ENCODE data around the gene SORBS1. TPM values are rescaled to one million over a fixed set of nuclear protein-coding genes. Genes with fewer than 3 reads are reported as not detected.

Gene SORBS1
- total RNA-seq, 2 experiments from 2014 or later: 0.71 to 0.72 TPM

DNA sequence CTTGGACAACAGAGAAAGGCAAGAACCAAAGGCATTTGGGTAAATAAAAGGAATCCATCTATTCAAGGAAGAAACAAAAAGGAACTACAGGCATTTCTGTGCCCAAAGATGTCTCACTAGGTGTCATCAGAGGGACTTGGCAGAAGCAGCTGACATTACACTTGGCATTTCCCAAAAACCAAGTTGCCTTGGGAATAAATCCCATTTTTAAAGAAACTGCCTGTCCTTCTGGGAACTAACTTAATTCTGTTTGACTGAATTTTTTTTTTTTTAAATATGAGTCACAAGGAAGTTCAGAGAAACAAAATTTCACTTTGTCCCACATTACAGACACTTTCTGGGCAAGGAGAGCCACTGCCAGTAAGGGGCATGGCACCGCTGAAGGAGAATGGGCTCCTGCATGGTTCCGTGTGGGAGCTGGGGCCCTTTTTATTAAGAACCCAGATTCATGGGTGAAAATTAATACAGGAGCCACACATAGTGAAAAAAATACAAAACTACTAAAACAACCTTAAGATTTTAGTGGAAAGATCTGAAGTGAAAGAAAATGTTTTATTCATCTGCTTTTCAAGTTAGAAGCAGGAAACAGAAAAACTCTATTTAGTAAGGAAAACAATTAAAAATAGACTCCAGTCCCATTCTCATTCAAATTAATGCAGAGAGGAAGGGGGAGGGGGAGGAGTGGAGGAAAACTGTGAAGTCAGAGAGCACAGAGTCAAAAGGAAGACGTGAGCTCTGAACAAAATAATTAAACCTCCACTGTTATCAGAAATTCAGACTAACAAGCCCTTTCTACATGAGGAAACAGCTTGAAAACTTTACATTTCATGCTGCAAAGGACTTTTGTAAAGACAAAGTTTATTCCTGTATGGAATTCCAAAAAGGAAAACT, 151.9 kb downstream of the SORBS1 start:
- POLR2A ChIA-PET: interaction anchor here (0.6 kb wide), 1 partner anchor 121 kb away, joined by 3 read pairs; no protein-coding TSS in a partner anchor

DNA sequence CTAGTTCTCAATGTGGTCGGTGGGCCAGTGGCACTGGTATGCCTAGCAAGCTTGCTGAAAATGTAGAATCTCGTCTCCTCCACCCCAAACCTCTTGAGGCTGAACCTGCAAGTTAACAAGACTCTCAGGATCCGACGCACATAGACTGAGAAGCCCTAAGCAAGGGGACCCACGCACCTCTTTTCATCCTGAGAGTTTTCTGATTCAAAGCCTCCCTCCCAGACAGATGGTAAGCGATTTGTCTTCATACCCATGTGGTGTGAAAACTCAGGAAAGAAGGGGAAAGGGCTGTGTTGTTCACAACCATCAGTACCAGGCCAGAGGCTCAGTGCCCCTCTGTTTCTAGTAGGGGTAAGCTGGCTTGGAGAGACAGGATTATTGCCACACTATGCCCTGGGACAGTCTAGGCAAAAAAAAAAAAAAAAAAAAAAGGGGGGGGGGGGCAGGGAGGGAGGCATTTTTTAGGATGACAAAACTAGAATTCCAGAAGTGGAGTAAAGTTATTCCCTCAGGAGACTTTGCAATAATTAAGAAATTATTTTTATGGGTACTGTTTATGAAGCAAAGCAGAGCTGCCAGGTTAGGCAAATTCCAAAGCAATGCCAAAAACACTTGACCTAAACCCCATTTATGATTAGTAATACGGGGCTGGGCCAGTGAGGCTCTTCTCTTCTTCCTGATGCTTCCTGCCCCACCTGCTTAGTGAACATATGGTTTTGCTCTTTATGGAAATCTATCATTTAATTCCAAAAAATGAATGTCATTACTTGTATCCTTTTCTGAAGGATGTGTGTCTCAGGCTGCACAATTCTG, 152.8 kb downstream of the SORBS1 start:
- H3K27me3 Mint-ChIP-seq: peaks cover 5% of the 10 kb centered on the region
- H3K27ac Mint-ChIP-seq: no peak overlapping the region
- no peaks in the 10 kb centered on the region for H3K4me1 Mint-ChIP-seq
- no peak overlapping the region for H3K4me3 Mint-ChIP-seq
- no peak for DNase-seq
- H3K36me3 Mint-ChIP-seq: no peaks in the 10 kb centered on the region
- no peaks in the 10 kb centered on the region for H3K9me3 Mint-ChIP-seq
- POLR2A ChIA-PET: no interaction called here
- no peak for ATAC-seq (ENCODE audit: low read depth)

More for the DNA sequence above, 151.9 kb downstream of the SORBS1 start:
- peaks cover 5% of the 10 kb centered on the region for H3K27me3 Mint-ChIP-seq
- H3K9me3 Mint-ChIP-seq: no peaks in the 10 kb centered on the region
- no peak overlapping the region for H3K27ac Mint-ChIP-seq
- H3K4me1 Mint-ChIP-seq: no peaks in the 10 kb centered on the region
- ATAC-seq (ENCODE audit: low read depth) (no peak), DNase-seq (no peak)
- no peaks in the 10 kb centered on the region for H3K36me3 Mint-ChIP-seq
- H3K4me3 Mint-ChIP-seq: no peak overlapping the region

DNA sequence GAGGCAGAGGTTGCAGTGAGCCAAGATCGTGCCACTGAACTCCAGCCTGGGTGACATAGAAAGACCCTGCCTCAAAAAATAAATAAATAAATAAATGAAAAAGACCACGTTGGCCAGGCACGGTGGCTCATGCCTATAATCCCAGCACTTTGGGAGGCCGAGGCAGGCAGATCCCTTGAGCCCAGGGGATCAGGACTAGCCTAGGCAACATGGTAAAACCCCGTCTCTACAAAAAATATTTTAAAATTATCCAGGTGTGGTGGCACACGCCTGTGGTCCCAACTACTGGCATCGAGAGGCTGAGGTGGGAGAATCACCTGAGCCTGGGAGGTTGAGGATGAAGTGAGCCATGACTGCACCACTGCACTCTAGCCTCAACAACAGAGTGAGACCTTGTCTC, 153.6 kb downstream of the SORBS1 start:
- Mint-ChIP-seq H3K27me3 (peaks cover 5% of the 10 kb centered on the region), H3K4me1 (no peaks in the 10 kb centered on the region), H3K4me3 (no peak overlapping the region), H3K36me3 (no peaks in the 10 kb centered on the region), H3K27ac (no peak overlapping the region), H3K9me3 (no peaks in the 10 kb centered on the region)
- DNase-seq (no peak), ATAC-seq (ENCODE audit: low read depth) (no peak)
- POLR2A ChIA-PET: no interaction called here

DNA sequence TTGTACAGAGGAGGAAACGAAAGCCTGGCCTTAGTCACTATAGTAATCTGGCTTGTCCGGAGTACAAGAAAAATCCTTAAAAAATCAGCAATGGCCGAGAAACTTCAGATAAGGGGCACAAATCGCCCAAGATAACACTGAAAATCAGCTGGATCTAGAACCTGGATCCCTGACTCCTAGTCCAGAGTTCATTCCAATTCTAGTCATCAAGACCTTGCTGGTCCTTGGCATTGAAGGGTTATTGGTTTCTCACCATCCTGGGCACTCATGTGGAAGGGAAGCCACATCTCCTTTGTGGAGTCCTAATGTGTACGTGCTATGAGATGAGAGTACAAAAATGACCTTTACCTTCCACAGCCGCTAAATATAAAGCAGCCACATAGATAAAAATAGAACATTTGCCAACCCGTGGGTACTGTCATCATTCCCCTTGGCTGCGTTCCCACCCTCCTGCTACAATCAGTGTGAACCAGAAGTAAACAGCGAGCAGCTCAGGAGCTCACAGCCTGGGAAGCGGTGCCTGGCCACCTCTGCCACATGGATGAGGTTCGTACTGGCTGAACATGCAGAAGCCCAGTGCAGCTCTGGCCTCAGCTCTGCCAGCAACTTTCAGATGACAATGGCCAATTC, 154.4 kb downstream of the SORBS1 start:
- POLR2A ChIA-PET: no interaction called here
- Mint-ChIP-seq H3K4me3 (no peak overlapping the region), H3K4me1 (no peaks in the 10 kb centered on the region), H3K27ac (no peak overlapping the region), H3K36me3 (no peaks in the 10 kb centered on the region), H3K27me3 (peaks cover 5% of the 10 kb centered on the region), H3K9me3 (no peaks in the 10 kb centered on the region)
- ATAC-seq (ENCODE audit: low read depth) (no peak), DNase-seq (no peak)

DNA sequence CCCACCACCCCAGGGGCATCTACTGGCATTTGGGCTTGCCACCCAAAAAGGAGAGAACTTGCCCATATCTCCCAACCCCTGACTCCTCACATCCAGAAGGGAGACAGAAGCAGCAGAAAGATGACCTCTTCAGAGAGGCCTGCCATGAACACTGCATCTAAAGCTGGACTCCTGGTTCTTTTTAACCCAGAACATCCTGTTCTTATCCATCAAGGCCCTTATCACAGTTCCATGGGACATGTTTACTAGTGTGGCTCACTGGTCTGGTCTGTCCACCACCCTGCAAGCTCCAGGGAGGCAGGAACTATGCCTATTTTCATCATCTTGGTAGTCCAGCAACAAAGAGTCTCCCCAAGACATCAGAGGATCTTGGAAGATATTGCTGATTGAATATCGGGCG, 155.5 kb downstream of the SORBS1 start:
- Mint-ChIP-seq H3K36me3 (no peaks in the 10 kb centered on the region), H3K27ac (no peak overlapping the region), H3K27me3 (peaks cover 5% of the 10 kb centered on the region), H3K4me1 (no peaks in the 10 kb centered on the region), H3K9me3 (no peaks in the 10 kb centered on the region), H3K4me3 (no peak overlapping the region)
- POLR2A ChIA-PET: no interaction called here
- DNase-seq: no peak
- ATAC-seq (ENCODE audit: low read depth): no peak

DNA sequence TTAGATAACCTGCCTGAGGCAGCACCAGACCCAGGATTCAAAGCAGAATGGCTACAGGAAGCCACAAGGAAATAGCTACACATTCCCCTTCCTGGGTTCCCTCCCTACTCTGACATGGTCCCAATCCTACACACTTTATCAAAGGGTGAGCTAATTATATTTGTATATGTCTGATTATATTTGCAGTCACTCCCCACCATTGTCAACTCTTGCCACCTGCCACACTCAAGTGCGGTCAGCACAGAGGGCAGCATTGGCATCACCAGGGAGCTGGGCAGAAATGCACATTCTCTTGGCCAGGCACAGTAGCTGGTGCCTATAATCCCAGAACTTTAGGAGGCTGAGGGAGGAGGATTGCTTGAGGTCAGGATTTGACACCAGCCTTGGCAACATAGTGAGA, 156.3 kb downstream of the SORBS1 start:
- no peak for ATAC-seq (ENCODE audit: low read depth)
- Mint-ChIP-seq H3K4me1 (no peaks in the 10 kb centered on the region), H3K27me3 (peaks cover 5% of the 10 kb centered on the region), H3K36me3 (no peaks in the 10 kb centered on the region), H3K9me3 (no peaks in the 10 kb centered on the region), H3K27ac (no peak overlapping the region), H3K4me3 (no peak overlapping the region)
- no peak for DNase-seq
- POLR2A ChIA-PET: no interaction called here

DNA sequence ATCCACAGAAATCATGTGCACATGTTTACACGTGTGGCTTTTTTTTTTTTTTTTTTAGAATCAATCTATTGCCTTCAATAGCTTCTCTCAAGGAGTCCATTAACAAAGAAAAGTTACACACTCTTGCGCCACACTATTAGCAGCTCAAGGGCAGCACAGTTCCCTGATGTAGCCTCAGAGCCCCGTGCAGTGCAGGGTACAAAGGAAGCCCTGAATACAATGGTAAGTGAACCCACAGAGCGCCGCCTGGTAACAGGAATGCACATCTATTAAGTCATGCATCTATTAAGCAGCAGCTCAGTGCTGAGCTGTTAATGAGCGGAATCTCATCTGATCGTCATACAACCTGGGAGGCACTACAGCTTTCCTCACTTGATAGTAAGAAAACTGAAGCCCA, 156.7 kb downstream of the SORBS1 start:
- no peaks in the 10 kb centered on the region for H3K9me3 Mint-ChIP-seq
- DNase-seq: no peak
- no peak for ATAC-seq (ENCODE audit: low read depth)
- H3K36me3 Mint-ChIP-seq: no peaks in the 10 kb centered on the region
- no peak overlapping the region for H3K4me3 Mint-ChIP-seq
- H3K27ac Mint-ChIP-seq: no peak overlapping the region
- POLR2A ChIA-PET: no interaction called here
- H3K4me1 Mint-ChIP-seq: no peaks in the 10 kb centered on the region
- peaks cover 5% of the 10 kb centered on the region for H3K27me3 Mint-ChIP-seq

DNA sequence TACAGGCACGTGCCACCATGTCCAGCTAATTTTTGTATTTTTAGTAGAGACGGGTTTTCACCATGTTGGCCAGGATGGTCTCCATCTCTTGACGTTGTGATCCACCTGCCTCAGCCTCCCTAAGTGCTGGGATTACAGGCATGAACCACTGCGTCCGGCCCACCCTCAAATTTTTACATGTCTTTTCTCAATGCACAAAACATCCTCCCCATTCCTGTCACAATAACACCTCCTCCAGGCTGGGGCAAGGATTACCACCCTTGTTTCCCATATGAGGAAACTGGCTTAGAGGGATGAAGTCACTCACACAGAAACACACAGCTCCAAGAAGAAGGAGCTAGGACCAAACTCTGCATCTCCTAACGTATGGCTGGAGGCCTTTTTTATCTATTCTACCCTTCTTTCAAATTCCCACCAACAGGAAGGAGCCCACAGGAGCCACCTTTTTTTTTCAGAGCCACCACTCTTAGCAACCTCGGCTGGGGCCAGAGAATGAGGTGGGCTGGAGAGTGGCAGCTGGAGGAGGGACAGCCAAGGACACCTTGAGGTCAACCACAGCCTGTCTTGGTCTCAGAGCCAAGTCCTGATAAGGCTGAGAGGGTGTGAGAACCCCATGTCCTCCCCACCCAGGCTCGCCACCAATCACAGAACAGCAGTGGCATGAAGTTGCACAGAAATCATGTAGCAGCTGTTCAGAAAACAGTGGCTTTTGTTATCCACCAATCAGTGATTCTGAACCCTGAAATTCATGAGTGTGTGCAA, 157.3 kb downstream of the SORBS1 start:
- ATAC-seq (ENCODE audit: low read depth) (no peak), DNase-seq (no peak)
- Mint-ChIP-seq H3K4me1 (no peaks in the 10 kb centered on the region), H3K4me3 (no peak overlapping the region), H3K27ac (no peak overlapping the region), H3K9me3 (no peaks in the 10 kb centered on the region), H3K27me3 (peaks cover 3% of the 10 kb centered on the region), H3K36me3 (no peaks in the 10 kb centered on the region)
- POLR2A ChIA-PET: no interaction called here

DNA sequence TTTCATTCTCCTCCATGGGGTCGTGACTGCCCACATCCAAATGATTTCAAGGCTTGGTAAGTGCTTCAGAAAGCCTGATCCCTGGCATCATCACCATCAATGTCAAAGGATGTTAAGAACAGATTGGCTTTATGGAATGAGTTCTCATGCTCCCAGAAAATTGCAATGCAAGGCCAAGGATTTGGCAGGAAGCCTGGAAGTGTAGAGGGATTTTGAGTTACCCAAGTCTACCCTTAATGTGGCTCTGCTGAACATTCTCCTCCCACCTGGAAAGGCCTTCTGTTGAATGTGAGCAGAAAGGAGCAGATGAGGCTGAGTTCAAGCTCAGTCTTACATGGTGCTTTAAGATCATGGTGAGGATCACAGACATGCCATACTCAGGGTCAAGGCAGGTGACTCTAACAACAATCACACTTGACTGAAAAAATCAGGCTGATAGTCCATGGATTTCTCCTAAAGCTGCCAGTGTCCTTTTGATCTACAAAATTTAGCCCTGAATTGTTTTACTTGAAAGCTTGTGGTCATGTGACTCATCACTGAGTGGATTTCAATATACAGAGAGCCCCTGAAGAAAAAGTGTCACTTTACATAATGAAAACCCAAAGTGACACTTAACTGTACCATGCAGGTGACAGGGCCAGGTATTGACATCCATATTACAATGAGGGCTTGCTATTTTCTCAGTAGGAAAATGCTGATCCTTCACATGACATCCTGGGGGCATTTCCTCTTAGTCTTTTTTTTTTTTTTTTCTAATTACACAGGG, 159.3 kb downstream of the SORBS1 start:
- DNase-seq: no peak
- POLR2A ChIA-PET: no interaction called here
- Mint-ChIP-seq H3K4me1 (no peaks in the 10 kb centered on the region), H3K36me3 (no peaks in the 10 kb centered on the region), H3K27me3 (peaks cover 3% of the 10 kb centered on the region), H3K9me3 (no peaks in the 10 kb centered on the region), H3K4me3 (no peak overlapping the region), H3K27ac (no peak overlapping the region)
- ATAC-seq (ENCODE audit: low read depth): no peak

DNA sequence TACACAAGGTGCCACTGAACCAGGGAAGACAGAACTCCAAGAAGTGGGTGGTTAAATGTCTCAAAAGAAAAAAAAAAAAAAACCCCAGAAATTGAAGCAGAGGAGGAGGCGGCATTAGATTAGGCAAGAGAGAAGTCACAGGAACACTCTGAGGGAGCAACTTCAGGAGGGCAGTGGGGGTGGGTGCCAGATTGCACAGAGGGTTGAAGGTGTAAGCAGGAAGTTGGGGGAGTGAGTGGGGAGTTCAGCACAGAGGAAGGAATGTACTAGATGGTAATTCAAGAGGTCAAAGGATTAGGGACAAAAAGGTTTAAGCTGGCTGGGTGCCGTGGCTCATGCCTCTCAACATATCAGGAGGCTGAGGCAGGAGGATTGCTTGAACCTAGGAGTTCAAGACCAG, 160.4 kb downstream of the SORBS1 start:
- Mint-ChIP-seq H3K36me3 (no peaks in the 10 kb centered on the region), H3K4me1 (no peaks in the 10 kb centered on the region), H3K27ac (no peak overlapping the region), H3K27me3 (peaks cover 3% of the 10 kb centered on the region), H3K9me3 (no peaks in the 10 kb centered on the region), H3K4me3 (no peak overlapping the region)
- no peak for ATAC-seq (ENCODE audit: low read depth)
- DNase-seq: no peak
- POLR2A ChIA-PET: no interaction called here

DNA sequence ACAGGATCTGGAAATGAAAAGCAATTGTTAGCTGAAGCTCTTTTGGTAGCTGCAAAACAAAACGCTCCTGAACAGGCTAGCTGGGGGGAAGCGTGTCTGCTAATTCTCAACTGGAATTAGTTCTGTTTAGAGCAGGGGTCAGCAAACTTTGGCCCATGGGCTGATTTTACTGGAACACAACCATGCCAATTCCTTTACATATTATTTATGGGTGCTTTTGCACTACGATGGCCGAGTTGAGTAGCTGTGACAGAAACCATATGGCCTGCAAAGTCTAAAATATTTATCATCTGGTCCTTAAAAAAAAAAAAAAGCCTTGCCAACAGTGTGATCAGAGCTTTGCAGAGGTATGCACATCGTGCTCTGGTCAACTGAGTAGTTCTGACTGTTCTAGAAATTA, 162.0 kb downstream of the SORBS1 start:
- H3K4me1 Mint-ChIP-seq: peaks cover 2% of the 10 kb centered on the region
- no peaks in the 10 kb centered on the region for H3K36me3 Mint-ChIP-seq
- H3K9me3 Mint-ChIP-seq: no peaks in the 10 kb centered on the region
- no peak for DNase-seq
- ATAC-seq (ENCODE audit: low read depth): no peak
- POLR2A ChIA-PET: no interaction called here
- H3K27ac Mint-ChIP-seq: no peak overlapping the region
- H3K27me3 Mint-ChIP-seq: no peaks in the 10 kb centered on the region
- no peak overlapping the region for H3K4me3 Mint-ChIP-seq

DNA sequence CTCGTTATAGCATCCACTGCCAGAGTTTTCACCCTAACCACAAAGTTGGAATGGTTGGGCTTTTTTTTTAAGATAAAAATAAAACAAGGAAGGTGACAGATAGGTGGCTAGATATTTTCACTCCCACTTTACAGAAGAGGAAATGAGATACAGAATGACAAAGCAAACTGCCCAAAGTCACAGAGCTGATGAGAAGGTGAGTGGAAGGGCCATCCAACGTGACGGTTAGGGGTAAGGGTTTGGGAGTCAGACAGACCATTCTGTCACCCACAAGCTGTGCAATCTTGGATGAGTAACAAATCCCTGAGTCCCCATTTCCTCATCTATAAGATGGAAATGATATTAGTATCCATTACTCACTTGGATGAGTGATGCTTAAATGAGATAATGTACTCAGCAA, 163.4 kb downstream of the SORBS1 start:
- peaks cover 8% of the 10 kb centered on the region for H3K4me1 Mint-ChIP-seq
- no peaks in the 10 kb centered on the region for H3K27me3 Mint-ChIP-seq
- POLR2A ChIA-PET: no interaction called here
- no peak for ATAC-seq (ENCODE audit: low read depth)
- H3K4me3 Mint-ChIP-seq: no peak overlapping the region
- DNase-seq: no peak
- H3K36me3 Mint-ChIP-seq: no peaks in the 10 kb centered on the region
- H3K9me3 Mint-ChIP-seq: no peaks in the 10 kb centered on the region
- no peak overlapping the region for H3K27ac Mint-ChIP-seq
